Left ventricle myocardium inferior (tissue), 1 donor: ENCODE measurements around the gene GREM2. TPM values are rescaled to one million over a fixed set of nuclear protein-coding genes. Genes with fewer than 3 reads are reported as not detected.
A peak's percentile ranks its signal among the peaks of the same experiment; 100 is the strongest.

ENCODE experiments used
- DNase-seq: peaks from one replicate; pipeline ENCODE4 v3.0.0-alpha.2; 2020
- H3K27ac ChIP-seq: fragments of 200-600 bp; replicated peaks from 2 replicates; pipeline ENCODE4 v1.8.0; 2021
- H3K27me3 ChIP-seq: fragments of 200-600 bp; 2 replicates; pipeline ENCODE4 v1.8.0; 2021; ENCODE audit warnings: low read depth
- H3K36me3 ChIP-seq: fragments of 200-600 bp; 2 replicates; pipeline ENCODE4 v1.8.0; 2021
- H3K4me1 ChIP-seq: fragments of 200-600 bp; 2 replicates; pipeline ENCODE4 v1.8.0; 2021
- H3K4me3 ChIP-seq: fragments of 200-600 bp; 2 replicates; pipeline ENCODE4 v1.8.0; 2021; ENCODE audit warnings: mild to moderate bottlenecking, moderate library complexity
- H3K9me3 ChIP-seq: fragments of 200-600 bp; replicated peaks from 2 replicates; pipeline ENCODE4 v1.8.0; 2021
- intact Hi-C: fragments of 100-400 bp; cut with micrococcal nuclease; formaldehyde crosslinking; loops from one replicate; pipeline ENCODE4 v1.11.0; 2022
- total RNA-seq: library from RNA; stranded (reverse); fragmentation: NEBNext Ultra II Directional; extraction: Animal tissue kit (Norgen Biotek cat#: 25700); gene quantifications from one replicate; pipeline ENCODE4 v1.2.1, GENCODE V29; 2021
- TF ChIP-seq, protein P1 (sequence below): fragments of 200-600 bp; IDR thresholded peaks from 2 replicates; pipeline ENCODE4 v1.8.0; 2021; ENCODE audit warnings: antibody characterized with exemption, mild to moderate bottlenecking, borderline replicate concordance
- donor health status: DM: no; HTN: yes; CAD: no; lungs with severe emphysema.

Gene GREM2
- total RNA-seq, 1 donor from 2014 or later: not detected

- Histone ChIP-seq H3K4me1 (no peaks in the 10 kb centered on the region), H3K36me3 (no peaks in the 10 kb centered on the region), H3K27me3 (no peaks in the 10 kb centered on the region), H3K4me3 (no peak overlapping the region), H3K27ac (no peak overlapping the region), H3K9me3 (peaks cover 3% of the 10 kb centered on the region)
- intact Hi-C loops: no loop called here
- DNase-seq: no peak
- TF ChIP-seq, protein P1, sequence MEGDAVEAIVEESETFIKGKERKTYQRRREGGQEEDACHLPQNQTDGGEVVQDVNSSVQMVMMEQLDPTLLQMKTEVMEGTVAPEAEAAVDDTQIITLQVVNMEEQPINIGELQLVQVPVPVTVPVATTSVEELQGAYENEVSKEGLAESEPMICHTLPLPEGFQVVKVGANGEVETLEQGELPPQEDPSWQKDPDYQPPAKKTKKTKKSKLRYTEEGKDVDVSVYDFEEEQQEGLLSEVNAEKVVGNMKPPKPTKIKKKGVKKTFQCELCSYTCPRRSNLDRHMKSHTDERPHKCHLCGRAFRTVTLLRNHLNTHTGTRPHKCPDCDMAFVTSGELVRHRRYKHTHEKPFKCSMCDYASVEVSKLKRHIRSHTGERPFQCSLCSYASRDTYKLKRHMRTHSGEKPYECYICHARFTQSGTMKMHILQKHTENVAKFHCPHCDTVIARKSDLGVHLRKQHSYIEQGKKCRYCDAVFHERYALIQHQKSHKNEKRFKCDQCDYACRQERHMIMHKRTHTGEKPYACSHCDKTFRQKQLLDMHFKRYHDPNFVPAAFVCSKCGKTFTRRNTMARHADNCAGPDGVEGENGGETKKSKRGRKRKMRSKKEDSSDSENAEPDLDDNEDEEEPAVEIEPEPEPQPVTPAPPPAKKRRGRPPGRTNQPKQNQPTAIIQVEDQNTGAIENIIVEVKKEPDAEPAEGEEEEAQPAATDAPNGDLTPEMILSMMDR: no peak
Observed at GRCh38 chr1:240579511-240579910, 32.4 kb downstream of the GREM2 start.

DNA sequence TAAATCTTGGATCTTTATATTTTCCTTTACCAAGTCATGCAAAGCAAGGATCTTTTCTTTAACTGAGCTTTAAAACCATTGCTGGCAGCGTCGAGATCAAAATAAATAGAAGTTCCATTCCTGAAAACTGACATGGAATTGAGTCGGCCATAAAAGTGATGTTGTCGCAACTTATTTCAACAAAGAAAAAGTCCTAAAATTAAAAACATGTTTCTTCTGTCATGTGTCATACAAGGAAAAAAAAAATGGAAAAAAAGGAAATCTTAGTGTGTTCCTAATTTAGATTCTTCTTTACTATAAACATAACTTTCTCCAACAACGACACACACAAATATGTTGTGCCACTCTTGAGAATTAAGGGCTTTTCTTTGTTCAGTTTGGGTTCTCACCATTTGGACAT lies 34.9 kb downstream of the GREM2 start:
- Histone ChIP-seq H3K4me3 (no peak overlapping the region), H3K27ac (no peak overlapping the region), H3K9me3 (peaks cover 3% of the 10 kb centered on the region), H3K4me1 (no peaks in the 10 kb centered on the region), H3K27me3 (no peaks in the 10 kb centered on the region), H3K36me3 (no peaks in the 10 kb centered on the region)
- TF ChIP-seq, protein P1: no peak
- DNase-seq: no peak
- intact Hi-C loops: no loop called here

- Histone ChIP-seq H3K36me3 (no peaks in the 10 kb centered on the region), H3K9me3 (peaks cover 3% of the 10 kb centered on the region), H3K4me3 (peak overlapping the region; percentile 39), H3K27me3 (no peaks in the 10 kb centered on the region), H3K27ac (no peak overlapping the region), H3K4me1 (no peaks in the 10 kb centered on the region)
- TF ChIP-seq, protein P1: no peak
- intact Hi-C loops: no loop called here
- no peak for DNase-seq
Observed at GRCh38 chr1:240575981-240576662, 35.8 kb downstream of the GREM2 start.

DNA sequence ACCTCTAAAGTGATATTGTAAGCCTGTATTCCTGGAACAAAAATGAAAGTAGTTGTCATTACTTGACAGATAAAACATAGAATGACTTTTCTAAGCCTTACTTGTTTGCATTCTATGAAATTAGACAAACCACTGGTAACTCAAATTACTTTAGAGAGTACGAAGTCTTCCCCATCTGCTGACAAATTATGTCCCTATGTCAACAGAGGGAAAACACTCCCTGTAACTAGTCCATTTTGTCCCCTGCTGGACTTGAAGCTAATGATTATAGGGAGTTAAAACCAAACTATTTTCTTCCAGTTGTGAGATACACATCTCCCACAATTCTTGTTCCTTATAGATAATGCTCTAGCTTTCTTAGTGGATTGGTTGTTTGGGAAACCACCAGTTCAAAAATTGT lies 39.6 kb downstream of the GREM2 start:
- DNase-seq: no peak
- no peaks in the 10 kb centered on the region for H3K27me3 ChIP-seq
- TF ChIP-seq, protein P1: no peak
- H3K4me1 ChIP-seq: no peaks in the 10 kb centered on the region
- peaks cover 3% of the 10 kb centered on the region for H3K9me3 ChIP-seq
- no peaks in the 10 kb centered on the region for H3K36me3 ChIP-seq
- no peak overlapping the region for H3K4me3 ChIP-seq
- H3K27ac ChIP-seq: no peak overlapping the region
- intact Hi-C loops: no loop called here

DNA sequence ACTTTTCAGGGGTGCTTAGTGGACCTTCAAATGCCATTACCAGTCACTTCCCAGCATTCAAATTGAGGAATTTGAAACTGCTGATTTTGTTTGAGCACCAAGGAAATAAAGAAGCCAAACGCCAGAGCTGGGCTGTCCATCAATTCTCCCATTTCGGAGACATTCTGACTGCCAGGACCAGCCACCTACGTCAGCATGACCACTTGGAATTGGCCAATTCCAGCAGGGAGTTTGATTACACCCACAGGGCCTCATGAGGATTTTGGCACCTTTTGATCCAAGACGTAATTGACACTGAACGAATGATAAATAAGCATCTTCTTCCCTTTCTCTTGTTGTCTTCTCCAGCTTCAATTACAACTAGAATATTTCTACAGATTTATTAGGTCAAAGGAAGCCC lies 40.2 kb downstream of the GREM2 start:
- no peak overlapping the region for H3K27ac ChIP-seq
- TF ChIP-seq, protein P1: no peak
- intact Hi-C loops: no loop called here

More for the DNA sequence above, 40.2 kb downstream of the GREM2 start:
- no peaks in the 10 kb centered on the region for H3K36me3 ChIP-seq
- peaks cover 3% of the 10 kb centered on the region for H3K9me3 ChIP-seq
- no peak for DNase-seq
- no peak overlapping the region for H3K4me3 ChIP-seq
- H3K27me3 ChIP-seq: no peaks in the 10 kb centered on the region
- no peaks in the 10 kb centered on the region for H3K4me1 ChIP-seq
